MCF 10A (cell line): Measurements from ENCODE around the gene SOX10. TPM values are rescaled to one million over a fixed set of nuclear protein-coding genes. Genes with fewer than 3 reads are reported as not detected.

Experiments
- BruUV-seq: library from RNA; stranded (reverse); fragments of 400-500 nt; replicated peaks from 2 replicates; lab custom pipeline; 2021; lab: Mats Ljungman, UMichigan
- CTCF ChIA-PET: fragments of 300-600 bp; sonication (Branson Sonifier 250); formaldehyde crosslinking; extraction: SDS; loops from one replicate; lab custom pipeline; 2021; ENCODE audit warnings: antibody characterized with exemption, inconsistent platforms; lab: Yijun Ruan, JAX
- POLR2A ChIA-PET: fragments of 300-600, 350-650 bp; sonication (Branson Sonifier 250); formaldehyde crosslinking; extraction: SDS; loops from one replicate; lab custom pipeline; 2020; ENCODE audit warnings: antibody characterized with exemption, inconsistent platforms; lab: Yijun Ruan, JAX
- DNase-seq: peaks from one replicate; pipeline ENCODE4 v3.0.0-alpha.2; 2018; ENCODE audit not compliant: unreplicated experiment
- H3K27ac Mint-ChIP-seq: one replicate; pipeline ENCODE4 v1.8.0; 2022; ENCODE audit warnings: mild to moderate bottlenecking, low read depth, mixed read lengths; ENCODE audit not compliant: unreplicated experiment
- H3K27me3 Mint-ChIP-seq: one replicate; pipeline ENCODE4 v1.8.0; 2022; ENCODE audit warnings: mixed read lengths; ENCODE audit not compliant: insufficient read depth, unreplicated experiment
- H3K36me3 Mint-ChIP-seq: one replicate; pipeline ENCODE4 v1.8.0; 2022; ENCODE audit warnings: mild to moderate bottlenecking, moderate library complexity, mixed read lengths; ENCODE audit not compliant: insufficient read depth, unreplicated experiment
- H3K4me1 Mint-ChIP-seq: one replicate; pipeline ENCODE4 v1.8.0; 2022; ENCODE audit warnings: mixed read lengths; ENCODE audit not compliant: insufficient read depth, unreplicated experiment
- H3K4me3 Mint-ChIP-seq: one replicate; pipeline ENCODE4 v1.8.0; 2022; ENCODE audit warnings: mild to moderate bottlenecking, moderate library complexity, mixed read lengths; ENCODE audit not compliant: unreplicated experiment
- H3K9me3 Mint-ChIP-seq: one replicate; pipeline ENCODE4 v1.8.0; 2022; ENCODE audit warnings: mixed read lengths; ENCODE audit not compliant: unreplicated experiment
- CTCF ChIP-seq: fragments of 200-600 bp; IDR thresholded peaks from one replicate; pipeline ENCODE4 v1.8.0; 2022; ENCODE audit warnings: antibody characterized with exemption, mild to moderate bottlenecking; ENCODE audit not compliant: unreplicated experiment
- intact Hi-C: fragments of 100-400 bp; cut with micrococcal nuclease; formaldehyde crosslinking; loops from 2 replicates; pipeline ENCODE4 v1.14.1; 2022
- total RNA-seq: library from RNA; stranded (reverse); gene quantifications from 2 replicates; pipeline ENCODE4 v1.2.3, GENCODE V29; 2022

Gene SOX10
- total RNA-seq, 1 experiment from 2014 or later, result not detected

GRCh38 chr22:37985050-37985585 lies 763 bp upstream of the SOX10 start:
- DNase-seq, result no peak
- no peak overlapping the region for H3K27ac Mint-ChIP-seq
- no peak overlapping the region for H3K4me3 Mint-ChIP-seq
- BruUV-seq, result no TSS peak
- H3K4me1 Mint-ChIP-seq, result no peaks in the 10 kb centered on the region
- H3K36me3 Mint-ChIP-seq, result no peaks in the 10 kb centered on the region
- H3K9me3 Mint-ChIP-seq, result no peaks in the 10 kb centered on the region
- intact Hi-C loops, result no loop called here
- no peaks in the 10 kb centered on the region for H3K27me3 Mint-ChIP-seq
- TF ChIP-seq CTCF, result no peak
- ChIA-PET POLR2A (interaction anchor here (0.6 kb wide), 1 partner anchor 10 kb away, joined by 3 read pairs; no protein-coding TSS in a partner anchor), CTCF (interaction anchor here (0.7 to 1.3 kb wide), 3 partner anchors 10 to 19 kb away, joined by 5 to 6 read pairs (median 6); no protein-coding TSS in a partner anchor)

DNA sequence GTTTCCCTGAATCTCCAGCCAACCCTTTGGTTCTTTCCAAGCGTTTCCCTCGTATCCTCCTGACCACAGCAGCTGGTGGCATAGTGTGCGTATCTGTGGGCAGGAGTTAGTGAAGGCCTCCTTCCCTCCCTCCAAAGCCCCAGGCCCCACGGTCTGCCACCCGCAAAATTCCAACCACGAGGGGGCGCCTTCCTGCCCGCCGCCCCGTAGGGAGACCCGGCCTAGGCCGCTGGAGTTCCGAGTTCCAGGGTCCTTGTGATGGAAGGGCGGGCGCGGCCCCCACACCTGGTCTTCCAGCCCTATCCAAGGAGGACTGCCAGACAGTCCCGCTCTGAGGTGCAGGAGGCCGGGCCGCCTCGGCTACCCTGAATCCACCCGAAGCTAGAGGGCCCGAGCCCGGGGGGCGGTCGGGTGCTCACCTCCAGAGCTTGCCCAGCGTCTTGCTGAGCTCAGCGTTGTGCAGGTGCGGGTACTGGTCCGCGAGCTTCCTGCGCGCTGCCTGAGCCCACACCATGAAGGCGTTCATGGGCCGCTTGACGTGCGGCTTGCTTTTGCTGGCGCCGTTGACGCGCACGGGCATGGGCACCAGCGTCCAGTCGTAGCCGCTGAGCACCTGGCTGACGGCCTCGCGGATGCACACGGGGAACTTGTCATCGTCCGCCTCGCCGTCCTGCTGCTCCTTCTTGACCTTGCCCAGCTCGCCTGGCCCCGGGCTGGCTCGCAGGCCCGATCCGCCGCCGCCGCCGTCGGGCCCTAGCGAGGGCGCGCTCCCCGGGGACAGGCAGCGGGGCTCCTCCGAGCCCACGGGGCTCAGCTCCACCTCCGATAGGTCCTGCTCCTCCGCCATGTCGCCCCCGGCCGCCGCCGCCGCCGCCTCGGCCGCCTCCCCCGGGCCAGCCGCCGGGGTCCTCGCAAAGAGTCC lies 1.2 kb downstream of the SOX10 start:
- no peak for DNase-seq
- TF ChIP-seq CTCF, result peak; percentile 22
- POLR2A ChIA-PET, result no interaction called here
- Mint-ChIP-seq H3K4me1 (no peaks in the 10 kb centered on the region), H3K27me3 (no peaks in the 10 kb centered on the region), H3K27ac (no peak overlapping the region), H3K4me3 (no peak overlapping the region), H3K36me3 (no peaks in the 10 kb centered on the region), H3K9me3 (no peaks in the 10 kb centered on the region)
- intact Hi-C loops, result no loop called here
- no TSS peak for BruUV-seq
- CTCF ChIA-PET, result interaction anchor here (0.9 kb wide), 1 partner anchor 11 kb away, joined by 4 read pairs; no protein-coding TSS in a partner anchor

- ChIA-PET CTCF (interaction anchor here (0.9 kb wide), 1 partner anchor 10 kb away, joined by 4 read pairs; no protein-coding TSS in a partner anchor), POLR2A (interaction anchor here (0.6 kb wide), 1 partner anchor 1867 kb away, joined by 3 read pairs; no protein-coding TSS in a partner anchor)
- no peak for DNase-seq
- TF ChIP-seq CTCF, result no peak
- Mint-ChIP-seq H3K36me3 (peaks cover 3% of the 10 kb centered on the region), H3K4me3 (no peak overlapping the region), H3K9me3 (no peaks in the 10 kb centered on the region), H3K27ac (no peak overlapping the region), H3K4me1 (no peaks in the 10 kb centered on the region), H3K27me3 (no peaks in the 10 kb centered on the region)
- intact Hi-C loops, result no loop called here
- no TSS peak for BruUV-seq
These were observed 2.1 kb downstream of the SOX10 start for GRCh38 chr22:37982151-37982785.
